Inflammatory macrophage treated with lipopolysaccharide for 4 hours (primary cell): ENCODE data around the gene TMC1.

Source experiments
- DNase-seq: peaks from one replicate; pipeline ENCODE4 v3.0.0-alpha.2; 2020

Gene TMC1

DNA sequence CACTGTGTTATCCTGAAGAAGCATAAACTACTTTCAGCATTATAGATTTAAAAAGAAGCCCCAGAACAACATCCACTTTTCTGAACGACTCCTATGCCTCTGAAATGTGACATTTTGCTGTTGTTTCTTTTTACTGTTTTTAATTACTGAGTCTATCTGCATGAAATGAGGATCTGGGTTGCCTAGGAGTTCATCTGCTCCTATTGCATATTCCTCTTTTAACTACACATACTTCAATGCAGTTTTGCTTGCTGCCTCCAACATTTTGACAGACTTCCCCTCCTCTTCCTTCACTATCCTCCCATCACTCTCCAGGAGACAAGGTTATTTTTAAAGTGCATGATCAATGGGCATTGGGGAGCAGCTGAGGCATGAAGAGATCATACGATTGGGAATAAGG lies 164.5 kb downstream of the TMC1 start:
- DNase-seq = no peak

DNA sequence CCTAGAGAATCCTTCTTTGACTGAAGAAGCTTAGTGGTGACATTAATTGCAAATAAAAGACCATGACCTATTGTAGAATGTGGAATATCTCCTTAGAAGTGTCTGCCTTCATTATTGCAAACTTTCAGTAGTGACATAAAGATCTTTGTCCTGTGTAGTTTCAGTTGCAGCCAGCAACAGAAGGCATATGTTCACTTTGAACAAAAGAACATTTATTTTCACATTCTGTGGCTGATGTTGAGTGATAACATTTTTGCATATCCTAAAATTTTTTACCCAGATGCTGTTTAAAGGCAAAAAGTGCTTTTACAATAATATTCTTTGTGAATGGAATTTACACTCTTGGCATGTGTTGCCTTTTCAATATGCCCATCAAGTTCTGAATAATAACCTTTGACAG lies 165.9 kb downstream of the TMC1 start:
- DNase-seq = no peak

DNA sequence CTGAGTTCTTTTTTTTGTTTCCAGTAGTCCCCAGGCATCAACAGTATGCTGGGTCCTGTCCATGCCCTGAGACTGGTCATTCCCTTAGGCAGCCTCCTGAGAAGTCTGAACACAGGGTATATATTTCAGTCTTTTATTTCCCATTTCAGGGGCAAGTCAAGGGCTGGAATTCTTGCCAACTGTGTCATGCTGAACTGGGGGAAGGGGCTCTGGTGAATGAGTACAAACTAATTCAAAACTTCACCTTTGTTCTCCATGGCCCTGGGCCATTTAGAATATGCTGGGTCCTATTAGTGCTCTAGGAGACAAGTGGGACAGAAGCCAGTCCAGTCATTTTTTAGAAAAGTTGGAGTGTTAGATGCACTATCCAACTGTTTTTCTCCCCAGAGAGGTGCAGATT lies 170.3 kb downstream of the TMC1 start:
- no peak for DNase-seq

DNA sequence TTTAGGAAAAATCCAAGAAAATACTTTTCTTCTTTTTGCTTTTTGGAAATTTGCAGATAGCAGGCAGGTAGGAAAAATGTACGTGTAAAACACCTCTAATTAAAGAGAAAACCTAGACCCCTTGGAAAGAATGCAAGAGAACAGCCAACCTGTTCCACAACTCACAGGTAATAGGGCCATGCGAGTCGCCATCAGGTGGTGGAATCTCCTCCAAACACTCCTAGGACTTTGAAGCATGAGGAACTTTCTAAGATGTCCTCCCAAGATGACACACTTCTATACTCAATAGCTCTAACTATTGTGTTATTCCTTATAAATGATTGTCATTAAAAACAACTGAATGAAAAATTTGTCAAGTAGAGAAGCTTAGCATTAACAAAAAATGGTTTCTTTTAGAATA lies 174.0 kb downstream of the TMC1 start:
- no peak for DNase-seq

DNA sequence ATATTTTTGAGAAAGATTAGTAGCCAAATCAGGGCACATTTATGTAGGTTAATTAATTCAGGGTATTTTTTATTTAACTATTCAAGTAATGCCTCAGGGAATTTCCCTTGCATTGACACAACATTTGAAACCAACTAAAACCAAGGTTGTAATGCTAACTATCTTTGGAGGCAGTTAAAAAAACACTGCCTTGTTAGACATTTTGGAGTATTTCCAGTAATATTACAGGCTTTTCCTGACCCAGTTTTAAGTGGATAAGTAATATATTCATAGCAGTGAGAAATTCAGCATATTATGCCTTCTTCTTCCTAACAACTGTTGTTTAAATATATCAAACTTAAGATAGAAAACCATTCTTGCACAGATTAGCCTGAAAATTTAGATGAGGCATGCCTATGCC lies 175.1 kb downstream of the TMC1 start:
- no peak for DNase-seq

DNA sequence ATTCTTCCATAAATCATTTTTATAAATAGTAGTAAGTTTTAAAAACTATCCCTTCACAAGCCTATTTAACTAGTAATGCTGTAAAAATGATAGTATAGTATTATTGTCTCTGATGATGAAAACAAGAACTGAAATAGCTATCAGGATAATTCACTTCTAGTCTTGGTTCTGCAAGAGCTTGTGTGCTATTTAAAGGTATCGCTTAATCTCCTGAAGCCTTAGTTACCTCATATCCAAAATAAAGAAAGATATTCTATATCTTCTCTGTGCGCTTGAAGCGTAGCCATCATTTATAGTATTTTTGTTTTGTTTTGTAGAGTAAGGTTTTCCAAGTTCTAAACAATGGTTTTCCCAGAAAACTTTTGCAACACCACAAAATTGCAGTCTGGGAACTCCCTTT lies 180.1 kb downstream of the TMC1 start:
- no peak for DNase-seq

DNA sequence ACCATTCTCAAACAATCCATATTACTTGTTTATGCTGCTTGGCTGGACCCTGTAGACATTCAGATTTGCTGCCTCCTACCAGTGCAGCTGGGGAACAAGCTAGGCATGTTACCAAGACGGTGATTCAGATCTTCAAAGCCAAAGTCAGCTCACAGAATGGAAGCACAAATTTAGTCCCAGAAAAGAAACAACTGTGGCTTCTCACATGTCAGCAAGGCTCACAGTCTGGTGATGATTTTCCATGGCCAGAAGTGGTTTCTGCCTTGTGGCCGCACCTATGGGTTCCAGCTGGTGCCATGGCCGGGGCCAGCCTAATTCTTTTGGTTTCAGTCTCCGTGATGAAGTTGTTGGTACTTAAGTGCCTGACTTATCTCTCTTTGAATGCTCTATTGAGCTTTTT lies 182.2 kb downstream of the TMC1 start:
- no peak for DNase-seq

DNA sequence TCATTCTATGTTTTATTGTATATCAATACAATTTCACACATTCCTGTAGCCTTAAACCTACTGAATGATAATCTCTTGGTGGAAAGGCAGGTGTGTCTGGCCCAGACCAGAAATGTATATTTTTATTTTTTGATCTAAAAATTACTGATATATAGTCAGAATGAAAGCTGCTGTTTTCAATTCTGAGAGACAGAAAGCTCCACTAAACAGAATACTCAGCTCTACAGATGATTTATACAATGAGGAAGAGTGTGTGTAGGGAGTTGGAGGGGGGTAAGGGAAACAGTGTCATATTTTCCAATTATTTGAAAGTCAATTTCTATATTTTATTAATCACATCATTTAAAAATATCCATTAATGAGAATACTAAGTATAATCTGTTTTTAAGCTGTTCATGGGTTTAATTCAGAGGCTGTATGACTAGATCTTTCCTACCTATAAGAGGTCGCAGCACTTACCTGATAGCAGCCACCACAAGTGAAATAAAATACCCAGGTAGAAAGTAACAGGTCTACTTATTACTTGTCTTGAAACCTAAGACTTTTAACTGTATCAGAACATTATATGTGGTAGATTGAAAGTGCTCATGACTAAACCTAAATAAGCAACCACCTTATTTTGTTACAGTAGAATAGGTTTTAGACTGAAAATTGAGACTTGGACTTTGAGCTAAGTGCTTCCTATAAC lies 183.4 kb downstream of the TMC1 start:
- DNase-seq = no peak

DNA sequence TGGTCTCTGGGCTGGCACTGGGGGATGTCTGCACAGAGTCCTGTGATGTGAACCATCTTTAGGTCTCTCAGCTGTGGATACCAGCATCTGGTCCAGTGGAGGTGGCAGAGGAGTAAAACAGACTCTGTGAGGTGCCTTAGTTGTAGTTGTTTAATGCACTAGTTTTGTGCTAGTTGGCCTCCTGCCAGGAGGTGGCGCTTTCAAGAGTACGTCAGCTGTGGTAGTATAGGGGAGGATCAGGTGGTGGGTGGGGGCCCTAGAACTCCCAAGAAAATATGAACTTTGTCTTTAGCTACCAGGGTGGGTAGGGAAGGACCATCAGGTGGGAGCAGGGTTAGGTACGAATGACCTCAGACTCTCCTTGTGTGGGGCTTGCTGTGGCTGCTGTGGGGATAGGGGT lies 197.1 kb downstream of the TMC1 start:
- no peak for DNase-seq

DNA sequence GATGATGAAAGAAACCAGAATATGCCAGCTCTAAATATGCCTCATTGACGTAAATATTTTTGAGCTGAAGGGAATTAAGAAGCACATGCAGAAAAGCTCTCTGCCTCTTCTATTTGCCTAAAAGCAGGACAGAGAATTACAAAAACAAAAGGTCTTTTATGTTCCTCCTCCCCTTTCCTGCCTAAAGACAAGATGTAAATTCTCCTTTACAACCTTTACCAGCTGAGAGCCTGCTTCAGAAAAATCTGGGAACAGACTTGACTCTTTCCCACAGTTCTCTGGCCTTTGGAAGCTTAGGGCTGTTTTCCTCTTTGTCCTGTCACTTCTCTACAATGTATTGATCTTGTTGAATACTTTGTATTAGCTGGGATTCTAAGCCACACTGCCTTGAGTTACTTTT lies 199.7 kb downstream of the TMC1 start:
- DNase-seq = no peak

DNA sequence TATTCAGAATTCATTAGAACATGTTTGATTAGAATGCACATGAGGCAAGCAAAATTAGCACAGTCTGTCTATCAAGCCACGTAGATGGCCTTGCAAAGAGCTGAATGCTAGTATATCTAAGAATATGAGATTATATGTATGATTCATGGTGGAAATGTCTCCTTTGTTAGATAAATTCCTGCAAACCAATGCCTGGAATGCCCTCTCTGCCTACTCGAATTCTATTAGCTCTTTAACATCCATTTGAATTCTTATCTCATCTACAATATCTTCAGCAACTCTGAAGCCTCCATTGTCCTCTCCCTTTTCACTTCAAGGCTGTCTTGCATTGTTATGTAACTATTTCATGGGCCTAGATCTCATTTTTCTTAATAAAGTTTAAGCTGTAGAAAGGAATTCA lies 205.5 kb downstream of the TMC1 start:
- no peak for DNase-seq

DNA sequence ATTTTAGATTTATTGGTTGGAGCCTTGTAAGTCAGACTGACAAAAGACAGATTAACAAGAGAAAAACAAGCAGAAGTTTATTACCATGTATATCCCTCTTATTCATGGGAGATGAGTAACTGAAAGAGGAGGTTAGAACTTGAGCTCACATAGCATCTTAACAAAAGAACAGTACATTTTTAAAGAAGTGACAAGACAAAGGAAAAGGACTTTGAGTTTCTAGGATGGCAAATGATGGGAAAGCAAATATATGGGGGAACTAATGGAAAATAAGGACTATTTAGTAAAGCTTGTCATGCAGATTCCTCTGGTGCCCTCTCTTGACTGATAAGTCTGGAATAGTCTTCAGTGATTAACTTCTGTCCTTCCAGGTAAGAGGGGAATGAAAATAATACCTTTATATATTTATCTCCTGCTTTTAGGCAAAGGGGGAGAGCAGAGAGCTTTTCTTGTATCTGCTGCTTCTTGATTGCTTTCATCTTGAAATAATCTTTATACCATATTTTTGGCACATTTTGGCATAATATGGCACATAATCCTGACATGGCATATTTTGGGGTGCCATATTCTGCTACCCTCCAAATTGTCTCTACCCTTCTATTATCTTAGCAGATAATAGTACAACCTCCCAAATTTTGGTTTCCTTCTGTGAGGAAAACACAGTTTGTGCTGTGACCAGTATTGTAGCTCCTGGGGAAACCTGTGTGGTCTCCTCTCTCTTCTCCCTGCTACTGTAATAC lies 206.8 kb downstream of the TMC1 start:
- no peak for DNase-seq

DNA sequence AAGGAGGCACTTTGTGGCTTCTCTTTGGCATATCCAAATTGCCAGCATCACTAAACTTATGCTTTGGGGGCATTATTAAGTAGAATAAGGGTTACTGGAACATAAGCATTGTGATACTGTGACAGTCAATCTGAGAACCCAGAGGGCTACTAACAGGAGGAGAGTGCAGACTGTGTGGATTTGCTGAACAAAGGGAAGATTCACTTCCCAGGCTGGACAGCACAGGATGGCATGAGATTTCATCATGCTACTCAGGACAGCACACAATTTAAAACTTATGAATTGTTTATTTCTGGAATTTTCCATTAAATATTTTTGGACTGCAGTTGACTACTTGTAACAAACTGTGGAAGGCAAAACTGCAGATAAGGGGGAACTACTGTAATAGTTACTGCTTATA lies 212.5 kb downstream of the TMC1 start:
- peak; percentile 21 for DNase-seq

DNA sequence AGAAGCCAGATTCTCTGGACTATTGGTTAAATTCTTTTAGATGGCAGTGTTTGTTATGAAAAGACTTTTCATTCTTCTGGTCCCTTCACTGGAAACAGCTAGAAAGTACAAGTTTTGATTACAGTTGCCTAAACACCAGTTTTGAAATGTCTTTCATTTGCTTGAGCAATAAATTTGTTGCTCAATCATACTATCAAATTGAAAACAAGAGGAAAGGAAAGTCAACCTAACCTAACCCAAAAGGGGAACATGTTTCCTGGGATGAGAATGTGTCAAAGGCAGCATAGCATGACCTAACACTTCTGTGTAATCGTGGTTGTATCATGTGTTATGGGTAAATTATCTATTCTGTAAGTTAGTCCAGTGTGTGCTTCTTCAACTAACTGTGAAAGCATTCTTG lies 213.2 kb downstream of the TMC1 start:
- peak; percentile 97 for DNase-seq

DNA sequence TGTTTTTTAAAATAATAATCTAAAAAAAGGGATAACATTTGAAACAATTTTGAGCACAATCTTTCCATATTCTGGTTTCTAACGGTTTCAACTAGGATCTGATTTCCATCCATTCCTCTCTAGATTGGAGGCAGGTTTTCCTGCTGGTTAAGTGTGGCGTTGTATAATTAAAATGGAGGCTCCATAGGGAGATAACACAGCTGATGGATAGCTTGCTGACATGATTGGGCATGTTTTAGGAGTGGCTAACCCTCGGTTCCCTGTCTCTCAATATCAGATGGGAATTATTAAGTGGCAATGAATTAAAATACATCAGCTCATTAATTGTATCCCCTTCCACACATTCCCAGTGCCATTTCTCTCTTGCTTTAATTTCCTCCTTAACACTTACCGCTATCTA lies 222.4 kb downstream of the TMC1 start:
- no peak for DNase-seq

DNA sequence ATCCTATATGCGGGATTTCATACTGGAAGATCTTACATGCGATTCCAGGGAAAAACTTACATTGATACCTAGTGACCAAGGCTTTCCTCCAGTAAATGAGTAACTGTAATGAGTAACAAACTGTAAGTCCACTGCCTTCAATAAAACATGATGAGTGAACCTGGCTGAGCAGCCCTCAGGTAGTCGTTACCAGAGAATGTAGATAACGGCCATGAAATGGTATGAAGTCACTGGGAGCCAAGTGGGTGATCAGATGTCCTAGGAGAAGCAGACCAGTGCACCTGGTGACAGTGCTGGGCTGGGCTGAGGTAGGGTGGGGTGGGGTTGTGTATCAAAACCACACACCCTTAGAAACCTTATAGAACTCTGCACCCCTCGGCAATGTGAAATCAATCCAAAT lies 227.9 kb downstream of the TMC1 start:
- no peak for DNase-seq

DNA sequence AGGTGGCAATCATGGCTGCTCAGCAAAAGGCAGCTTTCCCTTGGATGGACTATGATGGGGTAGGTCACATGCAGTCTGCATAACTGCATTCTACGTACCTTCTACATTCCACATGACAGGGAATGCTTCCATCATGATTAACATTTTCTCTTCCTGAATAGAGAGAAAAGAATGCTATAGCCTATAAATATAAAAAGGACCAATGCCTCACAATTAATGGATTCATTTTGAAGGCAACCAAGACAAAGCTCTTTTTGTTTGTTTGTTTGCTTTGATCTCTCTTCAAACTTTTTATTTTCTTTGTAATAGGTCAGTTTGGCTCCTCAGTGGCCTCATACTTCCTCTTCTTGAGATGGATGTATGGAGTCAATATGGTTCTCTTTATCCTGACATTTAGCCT lies 230.1 kb downstream of the TMC1 start:
- DNase-seq = no peak

DNA sequence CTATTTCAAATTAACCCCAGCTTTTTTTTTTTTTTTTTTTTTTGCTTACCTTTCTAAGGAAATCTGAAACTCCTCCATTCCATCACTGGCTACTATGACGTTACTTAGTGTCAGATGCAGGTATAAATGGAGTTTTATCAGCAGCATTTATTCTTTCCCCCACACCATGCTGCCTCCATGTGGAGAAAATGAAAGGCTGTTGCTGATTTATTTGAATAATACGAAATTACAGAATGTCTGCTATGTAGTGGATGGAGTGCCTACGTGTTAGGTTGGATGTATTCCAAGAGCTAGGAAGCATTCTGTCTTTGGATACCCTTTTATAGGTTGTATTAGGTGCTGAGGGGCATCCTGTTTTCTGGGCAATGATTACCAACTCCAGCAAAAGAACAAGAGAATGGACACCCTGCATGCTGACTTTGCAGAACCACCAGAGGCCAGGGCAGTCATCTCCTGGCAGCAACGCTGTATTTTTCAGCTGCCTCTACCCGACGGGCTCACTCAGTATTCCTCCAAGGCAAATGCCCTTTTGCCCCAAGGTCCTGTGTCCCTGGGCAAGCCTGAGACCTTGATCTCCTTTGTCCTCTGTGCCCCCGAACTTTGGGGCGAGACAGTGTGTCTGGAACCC lies 232.0 kb downstream of the TMC1 start:
- no peak for DNase-seq

DNA sequence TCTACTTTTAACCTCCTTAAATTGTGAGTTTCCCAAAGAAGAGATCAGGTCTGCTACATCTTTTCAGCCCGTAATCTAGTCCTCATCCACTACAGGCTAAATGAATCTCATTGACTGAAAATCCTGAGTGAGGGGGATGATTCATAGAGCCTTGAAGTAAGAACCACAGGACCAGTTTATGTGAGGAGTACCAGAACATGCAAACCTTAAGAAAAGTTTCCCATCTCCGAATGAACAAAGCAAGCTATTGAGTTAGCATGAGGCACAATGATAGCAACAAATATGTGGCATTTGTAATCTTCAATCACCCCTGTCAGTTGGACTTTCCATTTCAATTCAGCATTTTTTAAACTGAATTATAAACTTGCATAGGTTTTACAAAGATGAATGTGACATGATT lies 234.4 kb downstream of the TMC1 start:
- DNase-seq = no peak

DNA sequence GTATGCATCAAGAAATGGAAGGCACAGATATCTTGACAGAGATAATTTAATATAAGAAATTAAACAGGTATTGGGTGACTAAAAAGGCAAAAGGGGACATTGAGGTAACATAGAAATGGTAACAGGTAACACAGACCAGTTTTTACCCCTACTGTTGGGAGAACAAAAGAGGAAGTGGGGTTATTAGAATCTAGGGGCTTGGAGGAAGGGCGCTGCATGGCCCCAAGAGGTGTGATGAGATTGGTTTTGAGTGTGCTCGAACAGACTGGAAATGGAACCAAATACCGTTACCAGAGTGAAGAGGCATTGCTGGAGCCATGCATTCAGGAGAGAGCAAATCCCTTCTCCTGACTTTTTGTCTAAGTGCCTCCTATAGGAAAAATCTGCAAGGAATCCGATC lies 237.5 kb downstream of the TMC1 start:
- no peak for DNase-seq

DNA sequence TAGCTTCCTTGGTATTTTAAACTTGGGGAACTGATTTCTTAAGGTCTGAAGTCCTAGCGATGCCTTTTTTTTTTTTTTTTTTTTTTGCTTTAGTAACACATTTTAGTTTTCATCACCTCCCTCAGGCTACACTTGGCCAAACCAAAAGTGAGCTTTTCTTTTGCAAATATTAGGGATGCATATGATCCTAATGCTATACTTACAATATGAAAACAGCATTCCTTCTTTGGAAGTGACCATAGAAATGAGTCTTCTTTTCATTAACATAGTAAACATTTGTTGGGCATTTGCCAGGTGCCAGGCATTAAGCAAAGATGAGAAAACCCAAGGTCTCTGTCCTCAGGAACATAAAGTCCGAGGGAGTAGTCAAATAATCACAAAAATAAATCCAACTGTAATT lies 241.6 kb downstream of the TMC1 start:
- no peak for DNase-seq

DNA sequence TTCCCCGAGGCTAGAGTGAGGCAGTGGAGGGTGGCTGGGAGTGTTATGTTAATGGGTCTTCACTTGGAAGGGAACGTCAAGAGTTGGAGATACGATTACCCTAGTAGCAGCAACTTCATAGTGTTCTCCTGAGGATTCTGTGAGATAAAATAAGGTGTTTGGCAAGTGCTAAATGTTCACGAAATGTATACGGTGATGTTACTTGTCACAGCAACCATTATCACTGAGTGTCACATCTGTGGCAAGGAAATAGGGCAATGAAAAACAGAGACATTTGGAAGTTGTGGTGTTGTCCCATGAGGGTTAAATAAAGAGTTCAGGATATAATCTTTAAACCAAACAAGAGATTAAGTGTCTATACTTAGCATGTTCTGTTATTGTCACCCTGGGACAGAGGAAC lies 248.1 kb downstream of the TMC1 start:
- no peak for DNase-seq

DNA sequence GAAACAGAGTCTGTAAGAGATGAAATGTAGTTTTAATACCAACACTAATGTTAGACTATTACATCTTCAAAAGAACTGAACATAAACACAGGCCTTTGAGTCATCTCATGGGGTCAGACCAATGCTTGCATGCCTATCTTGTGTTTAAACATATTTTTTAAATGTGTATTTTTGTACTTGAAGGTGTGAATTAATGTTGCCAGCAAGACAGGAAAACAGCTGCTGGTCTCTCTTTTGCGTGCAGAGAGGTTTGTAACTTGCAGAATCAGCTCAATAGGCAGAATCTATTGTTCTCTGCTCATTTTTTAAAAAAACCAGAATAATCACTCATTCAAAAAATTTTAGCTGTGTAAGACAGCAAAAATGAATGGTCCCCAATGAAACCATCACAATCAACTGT lies 251.3 kb downstream of the TMC1 start:
- no peak for DNase-seq

DNA sequence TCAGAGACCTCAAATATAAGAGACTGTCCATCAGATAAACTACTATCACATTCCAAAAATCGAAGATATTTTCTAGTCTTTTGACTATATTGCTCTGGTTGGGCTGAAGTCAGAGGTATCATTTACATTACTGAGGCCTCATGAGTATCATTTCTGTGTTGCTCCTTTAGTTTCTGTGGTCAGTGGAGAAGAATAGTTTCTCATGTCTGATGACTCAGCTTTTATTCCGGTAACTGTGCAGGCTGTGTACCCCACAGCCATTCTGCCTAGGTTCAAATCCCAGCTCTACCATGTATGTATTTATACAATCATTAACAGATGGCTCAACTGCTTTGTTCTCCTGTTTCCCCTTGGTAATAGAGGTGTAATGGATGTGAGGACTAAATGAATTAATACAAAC lies 252.2 kb downstream of the TMC1 start:
- no peak for DNase-seq

DNA sequence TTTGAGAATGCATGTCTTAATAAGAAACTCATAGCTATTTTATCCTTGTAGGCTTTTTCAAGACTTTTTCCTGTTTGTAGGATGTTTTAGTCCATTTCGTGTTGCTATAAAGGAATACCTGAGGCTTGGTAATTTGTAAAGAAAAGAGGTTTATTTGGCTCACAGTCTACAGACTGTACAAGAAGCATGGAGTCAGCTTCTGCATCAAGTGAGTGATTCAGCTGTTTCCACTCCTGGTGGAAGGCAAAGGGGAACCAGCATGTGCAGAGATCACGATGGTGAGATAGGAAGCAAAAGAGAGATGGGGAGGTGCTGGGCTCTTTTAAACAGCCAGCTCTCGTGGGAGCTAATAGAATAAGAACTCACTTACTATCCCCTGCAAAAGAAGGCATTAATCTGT lies 254.2 kb downstream of the TMC1 start:
- DNase-seq = peak; percentile 10
